Activated CD8-positive, alpha-beta T cell treated with anti-CD3 and anti-CD28 coated beads for 36 hours (primary cell): ENCODE data around the gene PCDHA13. TPM values are rescaled to one million over a fixed set of nuclear protein-coding genes. Genes with fewer than 3 reads are reported as not detected.

Source experiments
- ATAC-seq: fragments of 200-7000 bp; cut with Tn5 transposase; one replicate; pipeline ENCODE4 v1.10.0; 2021; ENCODE audit warnings: mild to moderate bottlenecking, moderate library complexity
- CTCF ChIA-PET: fragments of 350-600 bp; sonication (Branson Sonifier 250); formaldehyde crosslinking; loops from one replicate; lab custom pipeline; 2021; ENCODE audit warnings: antibody characterized with exemption; lab: Charles Lee
- POLR2A ChIA-PET: fragments of 350-600 bp; sonication (Branson Sonifier 250); formaldehyde crosslinking; loops from one replicate; lab custom pipeline; 2021; ENCODE audit warnings: antibody characterized with exemption; lab: Charles Lee
- DNase-seq: peaks from one replicate; pipeline ENCODE4 v3.0.0-alpha.2; 2020
- H3K27ac Mint-ChIP-seq: one replicate; pipeline ENCODE4 v1.8.0; 2021; ENCODE audit warnings: mild to moderate bottlenecking, mixed read lengths
- H3K27me3 Mint-ChIP-seq: one replicate; pipeline ENCODE4 v1.8.0; 2021; ENCODE audit warnings: mixed read lengths
- H3K36me3 Mint-ChIP-seq: one replicate; pipeline ENCODE4 v1.8.0; 2021; ENCODE audit warnings: low read depth, mixed read lengths
- H3K4me1 Mint-ChIP-seq: one replicate; pipeline ENCODE4 v1.8.0; 2021; ENCODE audit warnings: low read depth, mixed read lengths
- H3K4me3 Mint-ChIP-seq: one replicate; pipeline ENCODE4 v1.8.0; 2021; ENCODE audit warnings: mild to moderate bottlenecking, moderate library complexity, mixed read lengths
- H3K9me3 Mint-ChIP-seq: one replicate; pipeline ENCODE4 v1.8.0; 2021; ENCODE audit warnings: mixed read lengths
- CTCF ChIP-seq: fragments of 200-600 bp; IDR thresholded peaks from one replicate; pipeline ENCODE4 v1.8.0; 2022; ENCODE audit warnings: antibody characterized with exemption, mild to moderate bottlenecking
- intact Hi-C: fragments of 100-400 bp; cut with micrococcal nuclease; formaldehyde crosslinking; loops from one replicate; pipeline ENCODE4 v1.10.0; 2022
- total RNA-seq, 2 experiments: library from RNA; stranded (reverse); gene quantifications; one replicate each; pipeline ENCODE4 v1.2.3, GENCODE V29; 2021

PCDHA13 gene
- total RNA-seq, 2 experiments from 2014 or later = not detected

DNA sequence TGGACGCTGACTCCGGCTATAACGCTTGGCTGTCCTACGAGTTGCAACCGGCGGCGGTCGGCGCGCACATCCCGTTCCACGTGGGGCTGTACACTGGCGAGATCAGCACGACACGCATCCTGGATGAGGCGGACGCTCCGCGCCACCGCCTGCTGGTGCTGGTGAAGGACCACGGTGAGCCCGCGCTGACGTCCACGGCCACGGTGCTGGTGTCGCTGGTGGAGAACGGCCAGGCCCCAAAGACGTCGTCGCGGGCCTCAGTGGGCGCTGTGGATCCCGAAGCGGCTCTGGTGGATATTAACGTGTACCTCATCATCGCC, 4.7 kb upstream of the PCDHA13 start:
- H3K27ac Mint-ChIP-seq = no peak overlapping the region
- intact Hi-C loops = no loop called here
- CTCF ChIA-PET = no interaction called here
- POLR2A ChIA-PET = no interaction called here
- ATAC-seq = no peak
- H3K4me1 Mint-ChIP-seq = no peaks in the 10 kb centered on the region
- peaks cover 42% of the 10 kb centered on the region for H3K27me3 Mint-ChIP-seq
- peaks cover 15% of the 10 kb centered on the region for H3K9me3 Mint-ChIP-seq
- peaks cover 13% of the 10 kb centered on the region for H3K36me3 Mint-ChIP-seq
- H3K4me3 Mint-ChIP-seq = no peak overlapping the region
- TF ChIP-seq CTCF = no peak
- no peak for DNase-seq

DNA sequence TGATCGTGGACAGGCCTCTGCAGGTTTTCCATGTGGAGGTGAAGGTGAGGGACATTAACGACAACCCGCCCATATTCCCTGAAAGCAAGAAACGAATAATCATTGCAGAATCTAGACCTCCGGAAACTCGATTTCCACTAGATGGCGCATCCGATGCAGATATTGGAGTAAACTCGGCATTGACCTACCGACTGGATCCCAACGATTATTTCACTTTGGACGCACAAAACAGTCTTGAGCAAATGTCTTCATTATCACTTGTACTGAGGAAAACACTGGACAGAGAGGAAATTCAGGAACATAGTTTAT, 621 bp downstream of the PCDHA13 start:
- H3K4me1 Mint-ChIP-seq = no peaks in the 10 kb centered on the region
- peaks cover 26% of the 10 kb centered on the region for H3K27me3 Mint-ChIP-seq
- H3K9me3 Mint-ChIP-seq = peaks cover 18% of the 10 kb centered on the region
- POLR2A ChIA-PET = no interaction called here
- ATAC-seq (no peak), DNase-seq (no peak)
- intact Hi-C loops = no loop called here
- H3K27ac Mint-ChIP-seq = no peak overlapping the region
- TF ChIP-seq CTCF = no peak
- peaks cover 8% of the 10 kb centered on the region for H3K36me3 Mint-ChIP-seq
- CTCF ChIA-PET = interaction anchor here (0.7 to 1.2 kb wide), 2 partner anchors 41 to 158 kb away, joined by 3 read pairs; no protein-coding TSS in a partner anchor
- H3K4me3 Mint-ChIP-seq = no peak overlapping the region

DNA sequence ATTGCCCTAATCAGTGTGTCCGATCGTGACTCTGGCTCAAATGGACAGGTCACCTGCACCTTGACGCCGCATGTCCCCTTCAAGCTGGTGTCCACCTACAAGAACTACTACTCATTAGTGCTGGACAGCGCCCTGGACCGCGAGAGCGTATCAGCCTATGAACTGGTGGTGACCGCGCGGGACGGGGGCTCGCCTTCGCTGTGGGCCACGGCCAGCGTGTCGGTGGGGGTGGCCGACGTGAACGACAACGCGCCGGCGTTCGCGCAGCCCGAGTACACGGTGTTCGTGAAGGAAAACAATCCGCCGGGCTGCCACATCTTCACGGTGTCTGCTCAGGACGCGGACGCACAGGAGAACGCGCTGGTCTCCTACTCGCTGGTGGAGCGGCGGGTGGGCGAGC, 1.4 kb downstream of the PCDHA13 start:
- H3K4me3 Mint-ChIP-seq = no peak overlapping the region
- intact Hi-C loops = no loop called here
- no peak for DNase-seq
- POLR2A ChIA-PET = no interaction called here
- CTCF ChIA-PET = interaction anchor here (1.2 kb wide), 1 partner anchor 42 kb away, joined by 3 read pairs; no protein-coding TSS in a partner anchor
- H3K36me3 Mint-ChIP-seq = peaks cover 8% of the 10 kb centered on the region
- peaks cover 24% of the 10 kb centered on the region for H3K27me3 Mint-ChIP-seq
- no peak for TF ChIP-seq CTCF
- H3K4me1 Mint-ChIP-seq = no peaks in the 10 kb centered on the region
- peaks cover 18% of the 10 kb centered on the region for H3K9me3 Mint-ChIP-seq
- no peak for ATAC-seq
- H3K27ac Mint-ChIP-seq = no peak overlapping the region

- CTCF ChIA-PET = no interaction called here
- TF ChIP-seq CTCF = no peak
- Mint-ChIP-seq H3K4me3 (no peak overlapping the region), H3K9me3 (peaks cover 18% of the 10 kb centered on the region), H3K4me1 (no peaks in the 10 kb centered on the region), H3K27ac (no peak overlapping the region), H3K36me3 (peaks cover 8% of the 10 kb centered on the region), H3K27me3 (peaks cover 21% of the 10 kb centered on the region)
- no peak for ATAC-seq
- no peak for DNase-seq
- POLR2A ChIA-PET = no interaction called here
- intact Hi-C loops = no loop called here
Observed at GRCh38 chr5:140883927-140884697, 2.2 kb downstream of the PCDHA13 start.

DNA sequence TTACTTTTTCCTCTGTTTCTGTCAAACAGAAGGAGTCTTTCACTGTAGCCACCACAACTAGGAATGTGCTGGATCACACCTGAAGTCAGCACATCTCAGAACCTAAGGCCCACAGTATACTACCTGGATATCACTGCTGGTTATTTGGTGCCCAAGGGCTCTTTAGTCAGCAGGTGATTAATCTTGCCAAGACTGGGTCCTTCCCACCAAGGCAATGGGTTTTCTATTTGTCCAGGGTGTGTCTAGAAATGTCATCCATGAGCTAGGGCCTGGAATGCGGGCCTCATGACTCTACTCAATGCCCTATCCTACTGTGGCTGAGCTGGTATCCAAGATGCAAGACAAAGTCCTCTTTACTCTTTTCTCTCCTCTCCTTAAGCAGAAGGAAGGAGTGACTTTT, 34.4 kb downstream of the PCDHA13 start:
- CTCF ChIA-PET = no interaction called here
- Mint-ChIP-seq H3K4me3 (no peak overlapping the region), H3K27ac (no peak overlapping the region), H3K4me1 (no peaks in the 10 kb centered on the region), H3K36me3 (no peaks in the 10 kb centered on the region), H3K27me3 (peaks cover 3% of the 10 kb centered on the region), H3K9me3 (peaks cover 1% of the 10 kb centered on the region)
- POLR2A ChIA-PET = no interaction called here
- intact Hi-C loops = no loop called here
- DNase-seq = no peak
- ATAC-seq = no peak
- no peak for TF ChIP-seq CTCF
